HG03521 (cell line): ENCODE data around the gene SHISA8.
"Not testable (repeated sequence)": the region's sequence is repeated elsewhere in the genome, so short reads cannot be mapped to it uniquely, and the experiment has no call there.

ENCODE experiments used
- ATAC-seq: cut with Tn5 transposase; IDR thresholded peaks from one replicate; pipeline ENCODE4 v1.9.1; 2021; ENCODE audit warnings: mild to moderate bottlenecking, moderate library complexity; ENCODE audit not compliant: unreplicated experiment

Gene SHISA8

DNA sequence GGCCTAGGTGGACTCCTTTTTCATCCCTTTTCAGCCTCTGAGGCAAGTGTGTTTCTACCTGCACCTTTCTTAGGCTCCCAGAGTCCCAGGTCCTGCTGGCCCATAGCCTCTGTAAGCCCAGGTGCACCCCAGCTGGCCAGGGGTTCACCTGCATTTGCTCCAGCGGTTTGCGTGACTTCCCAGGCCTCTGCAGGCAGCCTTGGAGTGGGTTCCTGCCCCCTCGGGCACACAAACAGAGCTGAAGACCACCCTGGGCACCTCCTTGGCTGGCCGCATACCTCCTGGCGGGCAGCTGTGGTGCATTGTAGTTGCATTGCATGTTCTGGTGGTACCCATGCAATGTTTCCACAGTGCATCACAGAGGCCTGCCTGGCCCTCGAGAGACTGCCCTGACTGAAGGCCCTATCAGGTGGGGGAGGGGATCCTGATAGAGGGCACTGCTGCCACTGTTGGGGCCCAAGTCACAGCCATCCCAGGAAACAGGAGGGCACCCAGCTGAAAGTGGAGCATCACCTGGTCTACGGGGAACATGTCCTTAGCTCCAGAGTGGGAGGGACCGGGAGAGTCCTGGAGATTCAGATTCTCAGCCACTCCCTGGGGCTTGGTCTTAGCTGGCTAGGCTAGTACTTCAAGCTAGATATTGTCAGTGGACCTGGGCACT, 14.1 kb downstream of the SHISA8 start:
- ATAC-seq: no peak

DNA sequence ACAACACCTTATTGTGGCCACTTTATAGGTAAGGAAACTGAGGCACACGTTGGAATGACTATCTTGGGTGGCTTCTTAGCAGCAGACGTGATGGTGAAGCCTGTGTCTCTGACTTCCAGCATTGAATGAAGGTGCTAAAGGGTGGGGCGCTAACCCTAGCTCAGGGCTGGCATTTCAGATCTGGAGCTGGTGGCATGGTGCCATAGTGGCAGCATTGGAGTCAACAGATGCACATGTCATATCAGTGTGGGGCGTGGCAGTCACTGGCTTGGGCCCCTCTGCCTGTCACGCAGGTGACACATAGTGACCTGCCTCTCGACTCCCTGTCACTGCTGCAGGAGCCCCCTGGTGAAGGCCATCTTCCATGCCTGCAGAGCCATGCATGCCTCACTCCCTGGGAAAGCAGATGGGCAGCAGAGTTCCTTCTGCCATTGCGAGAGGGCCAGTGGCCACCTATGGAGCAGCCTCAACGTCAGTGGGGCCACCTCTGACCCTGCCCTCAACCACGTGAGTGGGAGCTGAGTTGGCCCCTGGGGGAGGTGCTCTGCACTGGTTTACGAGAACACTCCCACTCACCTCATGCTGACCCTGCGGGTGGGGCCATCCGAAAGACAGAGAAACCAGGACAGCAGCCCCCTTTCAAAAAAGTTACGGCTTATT, 14.8 kb downstream of the SHISA8 start:
- ATAC-seq: no peak

DNA sequence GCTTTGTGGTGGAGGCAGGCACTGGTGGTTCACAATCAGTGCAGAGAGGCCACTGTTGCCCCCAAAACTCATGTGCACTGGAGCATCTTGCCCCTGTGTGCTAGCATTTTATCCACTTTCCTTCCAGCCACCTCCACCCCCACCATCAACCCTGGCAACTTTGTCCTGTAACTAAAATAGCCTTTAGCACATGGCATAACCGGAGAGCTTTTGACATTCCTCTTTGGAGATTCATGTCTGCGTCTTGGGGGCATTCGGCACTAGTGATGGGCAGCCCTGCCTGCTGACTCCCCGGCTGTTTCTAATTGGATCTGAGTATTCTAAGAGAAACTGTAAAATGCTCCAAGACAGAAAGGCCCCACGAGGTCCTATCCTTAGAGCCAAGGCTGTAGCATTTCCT, 15.8 kb downstream of the SHISA8 start:
- no peak for ATAC-seq

DNA sequence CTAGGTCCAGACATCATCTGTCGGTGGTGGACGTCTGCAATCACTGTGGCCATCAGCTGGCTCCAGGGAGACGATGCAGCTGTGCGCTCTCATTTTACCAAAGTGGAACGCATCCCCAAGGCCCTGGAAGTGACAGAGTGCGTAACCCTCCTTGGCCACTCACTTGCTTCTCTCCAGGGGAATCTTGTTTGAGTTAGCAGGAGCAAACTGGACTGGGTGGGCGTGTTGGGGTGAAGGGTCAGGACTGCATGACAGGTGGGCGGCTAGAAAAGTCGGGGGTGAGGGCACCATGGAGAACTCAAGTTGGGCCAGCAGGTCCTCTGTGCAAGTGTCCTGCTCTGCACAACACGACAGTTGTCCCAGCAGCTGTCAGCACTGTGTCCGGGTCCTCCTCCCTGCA, 16.2 kb downstream of the SHISA8 start:
- ATAC-seq: no peak

DNA sequence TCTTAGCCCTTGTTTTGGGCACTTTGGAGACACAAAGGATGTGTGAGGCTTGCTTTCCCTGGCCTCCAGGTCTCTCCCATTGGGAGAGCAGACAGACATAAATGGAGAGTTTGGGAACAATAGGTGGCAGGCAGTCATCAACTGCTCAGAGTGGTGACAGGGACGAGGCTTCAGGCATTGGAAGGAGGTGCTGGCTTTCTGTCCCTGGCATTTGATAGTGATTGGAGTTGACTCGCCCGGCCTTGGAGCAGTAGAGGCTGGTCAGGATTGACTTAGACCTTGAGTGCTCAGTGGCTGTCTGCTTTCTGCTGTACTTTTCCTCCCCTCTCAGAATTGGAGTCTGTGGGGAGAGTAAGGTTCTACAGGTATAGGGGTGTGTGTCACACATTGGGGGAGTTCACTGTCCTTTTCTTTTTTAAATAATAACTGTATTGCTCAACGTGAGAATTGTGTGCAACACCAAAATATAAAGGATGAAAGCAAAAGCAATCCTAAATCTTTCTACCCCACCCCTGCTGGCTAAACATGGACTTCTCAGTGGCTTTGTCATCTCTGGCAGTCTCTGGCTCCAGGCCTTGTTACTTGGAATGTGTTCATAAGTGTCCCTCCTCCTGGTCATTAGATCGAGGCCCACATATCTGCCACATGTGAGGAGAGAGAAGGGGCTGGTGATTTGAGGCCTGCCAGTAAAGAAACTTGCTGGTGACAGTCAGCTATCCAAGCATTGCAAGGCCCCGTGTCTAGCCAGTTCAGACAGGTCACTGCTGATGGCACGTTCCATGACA, 21.1 kb downstream of the SHISA8 start:
- ATAC-seq: no peak

DNA sequence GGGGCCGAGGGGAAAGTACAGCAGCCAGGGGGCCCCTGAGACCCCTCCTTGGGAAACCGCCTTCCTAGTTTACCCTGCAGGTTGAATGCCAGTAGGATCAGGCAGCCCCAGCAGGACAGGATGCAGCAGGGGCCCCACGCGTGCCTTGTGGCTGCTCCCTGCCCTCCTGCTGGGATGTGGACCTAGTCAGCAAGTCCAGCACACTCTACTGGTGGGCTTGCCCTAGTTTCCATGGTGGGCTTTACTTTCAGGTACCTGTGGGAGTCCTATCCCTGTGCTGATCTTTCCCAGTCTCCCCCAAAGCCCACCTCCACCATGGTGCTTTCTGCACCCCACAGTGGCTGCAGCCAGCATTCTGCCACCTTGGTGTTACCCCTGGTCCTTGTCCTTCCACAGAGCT, 22.2 kb downstream of the SHISA8 start:
- no peak for ATAC-seq

DNA sequence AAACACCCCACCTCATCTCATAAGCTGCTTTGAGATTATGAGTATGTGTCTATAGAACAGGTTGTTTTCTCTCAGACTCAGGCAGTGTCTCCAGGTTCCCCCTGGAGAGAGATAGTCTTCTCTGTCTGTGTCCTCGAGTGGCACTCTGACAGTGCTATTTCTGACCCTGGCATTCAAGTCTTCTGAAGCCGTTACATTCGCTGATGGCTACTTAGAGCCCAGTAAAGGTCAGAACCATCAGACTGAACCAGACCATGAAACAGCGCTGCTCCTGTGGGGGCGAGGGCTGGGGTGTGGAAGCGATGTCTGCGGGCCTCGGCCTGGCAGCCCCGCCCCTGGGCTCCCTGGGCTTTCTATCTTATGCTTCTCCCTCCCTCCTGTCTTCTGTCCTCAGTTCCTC, 23.5 kb downstream of the SHISA8 start:
- ATAC-seq: no peak

DNA sequence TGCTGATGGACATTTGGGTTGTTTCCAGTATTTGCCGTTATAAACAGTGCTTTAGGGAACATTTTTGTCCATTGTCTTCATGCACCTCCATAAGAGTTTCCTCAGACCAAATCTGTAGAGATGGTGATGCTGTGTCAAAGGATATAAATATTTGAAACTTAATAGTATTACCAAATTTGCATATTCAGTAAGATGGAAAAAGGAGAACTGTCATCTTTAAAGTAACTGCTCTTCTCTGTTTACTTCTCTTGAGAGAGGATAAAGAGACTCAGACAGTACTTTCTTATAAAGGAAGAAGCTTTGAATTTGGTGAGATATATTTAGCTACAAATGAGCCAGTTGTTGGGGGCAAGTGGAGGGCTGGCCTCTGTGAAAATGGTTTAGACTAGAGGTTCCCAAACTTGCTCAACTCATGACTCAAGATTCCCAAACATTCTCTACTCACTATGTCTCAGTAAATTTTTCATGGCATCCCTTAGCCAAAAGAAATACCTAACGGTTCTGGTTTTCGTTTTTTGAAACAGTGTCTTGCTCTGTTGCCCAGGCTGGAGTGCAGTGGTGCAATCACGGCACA, 26.2 kb downstream of the SHISA8 start:
- no peak for ATAC-seq

DNA sequence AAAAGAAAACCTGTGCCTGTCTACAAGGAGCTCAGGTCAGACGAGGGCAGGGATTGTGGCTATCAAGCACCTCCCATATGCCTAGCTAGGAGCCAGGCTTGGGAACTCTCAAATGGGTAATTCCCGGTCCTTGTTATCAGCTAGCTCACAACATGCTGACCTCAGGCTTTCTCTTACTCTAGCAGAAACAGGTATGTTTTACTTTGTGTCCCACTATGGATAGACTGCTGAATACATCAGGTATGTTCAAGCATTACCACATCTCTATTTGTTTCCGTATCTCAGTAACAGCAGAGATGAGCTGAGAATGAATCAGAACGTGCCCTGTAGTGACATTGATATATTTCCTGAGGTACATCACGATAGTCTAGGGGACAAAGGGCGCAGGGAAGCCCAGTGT, 29.4 kb downstream of the SHISA8 start:
- ATAC-seq: no peak

DNA sequence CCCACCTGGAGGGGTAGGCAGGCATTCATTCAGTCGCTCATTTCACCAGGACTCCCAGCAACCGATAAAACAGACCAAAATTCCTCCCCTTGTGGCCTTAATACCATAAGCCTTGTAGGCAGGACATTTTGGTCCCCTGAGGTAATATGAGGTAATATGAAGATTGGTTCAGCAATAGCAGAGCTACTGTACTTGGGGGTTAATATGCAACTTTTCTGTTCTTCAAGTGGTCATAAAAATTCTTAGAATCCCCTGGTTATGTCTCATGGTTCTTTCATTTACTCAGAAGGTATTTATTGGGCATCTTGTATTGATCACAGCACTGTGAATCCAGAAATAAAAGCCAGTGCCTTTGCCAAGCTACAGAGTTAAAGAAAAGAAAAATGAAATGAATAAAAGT, 29.8 kb downstream of the SHISA8 start:
- no peak for ATAC-seq

DNA sequence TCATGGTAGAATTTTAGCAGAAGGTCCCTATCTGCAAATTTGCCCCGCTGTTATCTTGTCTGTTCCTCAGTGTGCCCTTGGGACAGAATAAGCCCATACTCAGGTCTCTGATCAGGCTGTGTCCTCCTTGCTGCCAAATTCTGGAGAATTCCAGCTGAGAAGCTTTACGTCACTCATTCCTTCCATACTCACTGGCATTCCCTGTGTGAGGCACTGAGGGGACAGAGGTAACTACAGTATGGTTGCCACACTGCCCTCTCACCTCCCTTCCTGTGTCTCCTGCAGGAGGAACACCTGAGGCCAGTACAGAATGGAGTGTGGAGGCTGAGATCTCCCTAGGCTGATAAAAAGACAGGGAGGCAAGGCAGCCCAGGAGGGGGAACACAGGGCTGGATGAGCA, 31.5 kb downstream of the SHISA8 start:
- no peak for ATAC-seq

DNA sequence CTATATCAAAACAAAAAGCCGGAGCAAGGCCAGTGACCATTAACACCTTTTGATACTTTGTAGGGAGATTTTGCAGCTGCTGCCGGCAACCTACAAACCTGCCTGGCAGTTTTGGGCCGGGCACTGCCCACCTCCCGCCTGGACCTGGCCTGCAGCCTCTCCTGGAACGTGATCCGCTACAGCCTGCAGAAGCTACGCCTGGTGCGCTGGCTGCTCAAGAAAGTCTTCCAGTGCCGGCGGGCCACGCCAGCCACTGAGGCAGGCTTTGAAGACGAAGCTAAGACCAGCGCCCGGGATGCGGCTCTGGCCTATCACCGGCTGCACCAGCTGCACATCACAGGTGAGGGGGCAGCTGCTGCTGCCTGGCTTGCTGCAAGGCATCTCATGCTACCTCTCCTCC, 34.2 kb downstream of the SHISA8 start:
- ATAC-seq: no peak

DNA sequence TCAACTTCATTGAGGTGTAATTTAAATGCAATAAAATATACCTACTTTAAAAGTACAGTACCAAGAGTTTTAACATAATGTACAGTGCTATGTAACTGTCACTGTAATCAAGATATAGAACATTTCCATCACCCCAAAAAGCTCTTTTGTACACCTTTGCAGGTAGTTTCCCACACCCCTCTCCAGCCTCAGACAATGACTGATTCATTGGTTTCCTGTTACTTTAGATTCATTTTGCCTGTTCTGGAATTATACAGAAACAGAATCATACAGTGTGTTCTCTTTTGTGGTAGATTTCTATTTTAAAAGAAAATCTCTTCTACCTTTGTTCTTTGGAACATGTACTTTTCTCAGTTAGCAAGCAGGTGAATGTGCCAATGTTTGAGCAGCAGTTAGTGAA, 38.2 kb downstream of the SHISA8 start:
- no peak for ATAC-seq

DNA sequence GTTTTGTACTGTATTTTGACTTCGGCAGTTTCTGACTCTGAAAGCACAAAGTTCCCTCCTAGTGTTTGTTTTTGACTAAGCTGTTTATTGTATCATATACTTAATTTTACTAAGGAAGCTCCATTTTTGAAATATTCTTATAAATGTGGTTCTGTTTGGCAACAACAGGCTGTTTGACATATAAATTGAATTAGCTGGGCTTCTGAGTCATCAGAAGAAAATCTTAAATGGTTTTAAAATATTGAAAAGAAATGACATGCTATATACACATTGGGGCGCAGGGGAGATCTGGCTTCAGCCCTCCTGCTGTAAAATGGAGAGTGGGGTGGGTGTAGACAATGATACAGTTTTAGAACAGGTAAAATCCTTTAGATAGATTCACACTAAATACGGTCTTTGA, 38.6 kb downstream of the SHISA8 start:
- no peak for ATAC-seq

DNA sequence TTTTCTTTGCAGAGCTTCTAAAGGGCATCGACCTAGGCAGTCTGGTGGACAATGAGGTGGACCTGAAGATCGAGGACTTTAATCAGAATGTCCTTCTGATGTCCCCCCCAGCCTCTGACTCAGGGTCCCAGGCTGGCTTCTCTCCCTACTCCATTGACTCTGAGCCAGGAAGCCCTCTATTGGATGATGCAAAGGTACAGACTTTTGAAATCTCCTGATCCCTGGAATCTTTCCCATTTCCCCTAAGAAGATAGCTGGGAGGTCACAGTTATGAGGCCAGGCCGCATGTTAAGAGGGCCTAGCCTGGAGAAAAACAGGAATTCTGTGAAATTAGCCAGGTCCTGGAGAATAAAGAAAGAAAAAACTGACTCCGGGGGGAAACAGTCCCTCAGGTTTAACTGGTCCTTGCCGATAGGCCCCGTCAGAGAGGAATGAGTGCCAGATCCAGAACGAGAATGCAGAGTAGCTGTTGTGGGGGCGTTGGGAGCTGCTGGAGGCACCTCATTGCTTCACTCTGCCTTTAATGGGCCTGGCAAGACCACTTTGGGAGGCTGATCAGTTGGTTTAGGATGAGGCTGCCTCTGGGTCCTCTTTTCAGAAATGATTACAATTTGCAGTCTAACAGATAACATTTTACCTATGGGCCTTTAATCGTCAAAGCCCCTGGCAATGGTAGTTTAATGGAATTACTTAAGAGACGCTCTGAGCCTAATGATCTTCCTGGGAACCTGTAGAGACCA, 39.2 kb downstream of the SHISA8 start:
- no peak for ATAC-seq

DNA sequence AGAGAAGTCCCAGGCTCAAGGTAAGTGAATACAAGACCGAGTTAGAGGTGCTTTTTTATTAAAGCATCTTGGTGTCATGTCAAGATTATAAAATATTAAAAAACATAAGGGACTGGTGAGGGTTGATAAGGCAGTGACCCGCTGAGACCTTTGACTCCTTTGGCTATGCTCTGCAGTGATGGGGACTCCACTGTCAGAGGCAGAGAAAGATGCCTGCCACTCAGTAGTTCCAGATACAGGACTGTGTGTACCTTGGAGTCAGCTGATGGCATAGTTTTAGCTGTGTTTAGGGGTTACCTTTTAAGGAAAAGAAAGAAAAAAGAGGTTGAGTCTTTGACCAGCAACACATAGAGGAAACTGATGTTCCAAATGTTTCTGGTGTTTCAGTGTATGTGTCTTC, 40.8 kb downstream of the SHISA8 start:
- no peak for ATAC-seq

DNA sequence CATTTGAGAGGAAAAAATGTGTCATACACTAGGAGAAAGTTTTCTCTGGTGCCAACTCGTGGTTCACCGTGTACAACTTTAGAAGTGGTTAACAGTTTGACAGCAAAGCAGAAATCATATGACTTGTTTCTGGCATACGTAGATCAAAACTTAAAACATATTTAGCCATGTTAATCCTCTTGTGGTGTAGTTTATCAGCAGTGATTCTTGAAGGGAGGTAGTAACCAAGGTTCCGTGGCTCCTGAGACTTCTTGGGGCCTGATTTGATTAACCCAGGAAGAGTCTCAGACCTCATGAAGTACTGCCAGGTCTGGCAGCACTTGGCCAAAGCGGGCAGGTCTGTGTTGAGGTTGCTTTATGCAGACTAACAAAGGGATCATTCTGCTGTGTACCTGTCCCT, 41.5 kb downstream of the SHISA8 start:
- ATAC-seq: no peak

DNA sequence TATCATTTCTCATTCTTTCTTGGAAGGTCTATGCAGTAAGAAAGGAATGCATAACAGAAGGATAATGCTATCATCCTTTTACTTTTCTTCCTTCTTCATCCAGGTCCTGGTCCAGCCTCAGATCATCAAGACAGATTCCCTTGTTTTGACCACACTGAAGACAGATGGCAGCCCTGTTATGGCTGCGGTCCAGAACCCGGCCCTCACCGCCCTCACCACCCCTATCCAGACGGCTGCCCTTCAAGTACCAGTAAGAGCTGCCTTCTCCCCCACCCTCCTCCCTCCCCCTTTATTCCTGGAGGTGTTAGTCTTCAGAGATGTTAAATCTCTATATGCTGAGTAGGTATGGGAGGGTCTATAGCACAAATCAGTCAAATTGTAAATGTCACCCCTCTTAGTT, 44.1 kb downstream of the SHISA8 start:
- no peak for ATAC-seq

DNA sequence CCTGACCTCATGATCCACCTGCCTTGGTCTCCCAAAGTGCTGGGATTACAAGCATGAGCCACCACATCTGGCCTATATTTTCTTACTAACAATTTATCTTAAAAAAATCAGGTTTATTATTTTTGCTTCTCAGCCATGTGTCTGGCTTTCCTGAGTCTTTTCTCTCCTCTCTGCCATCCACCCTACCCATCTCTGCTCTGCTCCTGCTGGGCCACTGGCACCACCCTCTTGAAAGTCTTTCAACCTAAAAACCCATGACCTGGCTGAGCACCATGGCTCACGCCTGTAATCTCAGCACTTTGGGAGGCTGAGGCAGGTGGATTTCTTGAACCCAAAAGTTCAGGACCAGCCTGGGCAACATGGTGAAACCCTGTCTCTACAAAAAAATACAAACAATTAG, 44.8 kb downstream of the SHISA8 start:
- not testable (repeated sequence) for ATAC-seq

DNA sequence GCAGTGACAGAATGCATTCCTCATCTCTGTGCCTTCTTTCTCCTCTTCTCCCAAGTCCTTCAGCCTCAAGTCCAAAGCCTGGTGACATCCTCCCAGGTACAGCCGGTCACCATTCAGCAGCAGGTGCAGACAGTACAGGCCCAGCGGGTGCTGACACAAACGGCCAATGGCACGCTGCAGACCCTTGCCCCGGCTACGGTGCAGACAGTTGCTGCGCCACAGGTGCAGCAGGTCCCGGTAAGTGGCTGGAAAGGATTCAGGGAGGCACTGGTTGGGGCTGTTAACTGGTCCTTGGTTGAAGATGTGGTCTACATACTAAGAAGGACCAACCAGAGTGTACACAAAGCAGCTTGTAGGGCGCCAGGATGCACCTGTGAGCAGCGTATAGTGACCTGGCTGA, 46.3 kb downstream of the SHISA8 start:
- no peak for ATAC-seq

DNA sequence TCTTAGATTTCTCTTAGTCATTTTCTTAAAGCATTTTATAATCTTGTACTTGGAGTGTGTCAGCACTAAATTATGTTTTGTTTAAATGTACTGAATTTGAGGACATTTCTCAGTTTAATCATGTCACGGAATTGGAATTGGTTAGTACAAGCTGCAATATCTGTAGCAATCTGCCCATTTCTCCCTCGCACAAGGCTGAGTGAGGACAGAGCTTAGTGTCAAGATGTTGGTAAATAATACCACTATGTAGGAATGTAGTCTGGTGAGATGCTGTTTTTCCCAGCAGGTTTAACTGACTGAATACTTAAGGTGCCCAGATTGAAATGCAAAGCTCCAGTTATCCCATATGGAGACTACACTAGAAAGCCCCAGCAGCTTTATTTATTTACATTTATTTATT, 51.4 kb downstream of the SHISA8 start:
- no peak for ATAC-seq
